Frontal cortex (tissue), 4 donors: ENCODE data around the gene TAS2R8. TPM values are rescaled to one million over a fixed set of nuclear protein-coding genes. Genes with fewer than 3 reads are reported as not detected.
"Not testable (repeated sequence)": the region's sequence is repeated elsewhere in the genome, so short reads cannot be mapped to it uniquely, and the experiment has no call there.

Experiments
- DNase-seq, 2 donors: peaks; one replicate each; pipeline ENCODE4 v3.0.0; 2012; ENCODE audit warnings: low spot score in 2 of 2
- FAIRE-seq: peaks from 2 replicates; lab custom pipeline; 2012; peaks lifted over from hg19 to GRCh38; lab: Jason Lieb, UNC
- total RNA-seq: library from RNA; depleted of rRNA; stranded (reverse); fragments of >200 nt; gene quantifications from one replicate; pipeline ENCODE4 v1.2.3, GENCODE V29; 2014
- donor health status: control.
- donor health status: control.
- donor health status: control.

The TAS2R8 gene
- under 0.01 TPM for total RNA-seq

GRCh38 chr12:10807186-10807585 is at the start of gene TAS2R8:
TAS2R8 (minus strand) TSS chr12:10807286; CDS start chr12:10806980, 306 bp downstream.
- FAIRE-seq: no peak
- DNase-seq: no peak

GRCh38 chr12:10855807-10856206 is 48.7 kb upstream of the TAS2R8 start:
- no peak for DNase-seq
- FAIRE-seq: no peak

- DNase-seq (no peak), FAIRE-seq (no peak)
Observed at GRCh38 chr12:10853776-10854175, 46.7 kb upstream of the TAS2R8 start.

- DNase-seq: no peak
- no peak for FAIRE-seq
Observed at GRCh38 chr12:10851243-10851858, 44.3 kb upstream of the TAS2R8 start.

GRCh38 chr12:10849425-10849878 is 42.4 kb upstream of the TAS2R8 start, which contains the start of gene PRR4:
PRR4 (minus strand) TSS chr12:10849475; CDS start chr12:10849437, 38 bp downstream.
- FAIRE-seq: no peak
- no peak for DNase-seq

- no peak for FAIRE-seq
Observed at GRCh38 chr12:10847744-10848143, 40.7 kb upstream of the TAS2R8 start.

GRCh38 chr12:10842862-10843261 is 35.8 kb upstream of the TAS2R8 start:
- no peak for FAIRE-seq
- DNase-seq: no peak

More at GRCh38 chr12:10847744-10848143, 40.7 kb upstream of the TAS2R8 start:
- no peak for DNase-seq

GRCh38 chr12:10838461-10838860 is 31.4 kb upstream of the TAS2R8 start:
- no peak for DNase-seq
- FAIRE-seq: no peak

- DNase-seq: no peak
- no peak for FAIRE-seq
Observed at GRCh38 chr12:10829994-10830393, 22.9 kb upstream of the TAS2R8 start.

GRCh38 chr12:10826258-10826657 is 19.2 kb upstream of the TAS2R8 start, which contains the start of gene TAS2R10:
TAS2R10 (minus strand) TSS chr12:10826358; CDS start chr12:10826269, 89 bp downstream.
- FAIRE-seq: no peak
- DNase-seq: no peak

GRCh38 chr12:10824957-10825356 is 17.9 kb upstream of the TAS2R8 start:
- DNase-seq: no peak
- FAIRE-seq: no peak

GRCh38 chr12:10811883-10812536 is 4.9 kb upstream of the TAS2R8 start:
- FAIRE-seq: no peak

GRCh38 chr12:10810068-10810467 is 3.0 kb upstream of the TAS2R8 start, which contains the start of gene TAS2R9:
TAS2R9 (minus strand) TSS chr12:10810168; CDS start chr12:10810075, 93 bp downstream.
- DNase-seq (no peak), FAIRE-seq (no peak)

More at GRCh38 chr12:10811883-10812536, 4.9 kb upstream of the TAS2R8 start:
- DNase-seq: no peak

- FAIRE-seq (no peak), DNase-seq (no peak)
Observed at GRCh38 chr12:10802587-10802986, 4.5 kb downstream of the TAS2R8 start, which contains the start of gene TAS2R7. TAS2R7 (minus strand) TSS chr12:10802627; CDS start chr12:10802570, 57 bp downstream.

GRCh38 chr12:10801741-10802140 is 5.3 kb downstream of the TAS2R8 start:
- no peak for FAIRE-seq
- DNase-seq: no peak

- FAIRE-seq (no peak), DNase-seq (no peak)
Observed at GRCh38 chr12:10794222-10794621, 12.9 kb downstream of the TAS2R8 start.

GRCh38 chr12:10791769-10792168 is 15.3 kb downstream of the TAS2R8 start:
- FAIRE-seq, DNase-seq: not testable (repeated sequence)

GRCh38 chr12:10783252-10783651 is 23.8 kb downstream of the TAS2R8 start:
- FAIRE-seq (no peak), DNase-seq (no peak)

GRCh38 chr12:10779103-10779502 is 28.0 kb downstream of the TAS2R8 start:
- DNase-seq: no peak
- no peak for FAIRE-seq

GRCh38 chr12:10771132-10771733 is 35.9 kb downstream of the TAS2R8 start:
- DNase-seq (peak; percentile 7 to 8), FAIRE-seq (peak; percentile 97)

- DNase-seq (no peak), FAIRE-seq (no peak)
Observed at GRCh38 chr12:10759657-10760056, 47.4 kb downstream of the TAS2R8 start.
